Brain microvascular endothelial cell (primary cell): ENCODE data around the gene TLR5.

Source experiments
- DNase-seq: peaks from one replicate; pipeline ENCODE4 v3.0.0-alpha.2; 2020
- H3K27ac ChIP-seq: fragments of 250-450 bp; sonication (Bioruptor Pico); 2 replicates; pipeline ENCODE4 v1.5.1; 2020; ENCODE audit warnings: mild to moderate bottlenecking, moderate library complexity
- H3K27me3 ChIP-seq: fragments of 250-450 bp; sonication (Bioruptor Pico); replicated peaks from 2 replicates; pipeline ENCODE4 v1.5.1; 2020; ENCODE audit warnings: mild to moderate bottlenecking
- H3K36me3 ChIP-seq: fragments of 250-450 bp; sonication (Bioruptor Pico); replicated peaks from 2 replicates; pipeline ENCODE4 v1.5.1; 2020; ENCODE audit warnings: mild to moderate bottlenecking
- H3K4me3 ChIP-seq: 2 replicates; pipeline ENCODE4 v1.5.1; 2011; ENCODE audit warnings: low read depth, mild to moderate bottlenecking, control low read depth, low read length, moderate library complexity
- CTCF ChIP-seq: IDR thresholded peaks from 2 replicates; pipeline ENCODE4 v1.5.1; 2011; ENCODE audit warnings: low read depth, mild to moderate bottlenecking, moderate library complexity, low read length, control low read depth, inconsistent platforms; ENCODE audit errors: missing control alignments
- in situ Hi-C: cut with HindIII; loops from 2 replicates; pipeline ENCODE4 v1.10.0; 2017; ENCODE audit warnings: low sequenced_read_pairs, low pct_ligation_motif_present

TLR5 gene

DNA sequence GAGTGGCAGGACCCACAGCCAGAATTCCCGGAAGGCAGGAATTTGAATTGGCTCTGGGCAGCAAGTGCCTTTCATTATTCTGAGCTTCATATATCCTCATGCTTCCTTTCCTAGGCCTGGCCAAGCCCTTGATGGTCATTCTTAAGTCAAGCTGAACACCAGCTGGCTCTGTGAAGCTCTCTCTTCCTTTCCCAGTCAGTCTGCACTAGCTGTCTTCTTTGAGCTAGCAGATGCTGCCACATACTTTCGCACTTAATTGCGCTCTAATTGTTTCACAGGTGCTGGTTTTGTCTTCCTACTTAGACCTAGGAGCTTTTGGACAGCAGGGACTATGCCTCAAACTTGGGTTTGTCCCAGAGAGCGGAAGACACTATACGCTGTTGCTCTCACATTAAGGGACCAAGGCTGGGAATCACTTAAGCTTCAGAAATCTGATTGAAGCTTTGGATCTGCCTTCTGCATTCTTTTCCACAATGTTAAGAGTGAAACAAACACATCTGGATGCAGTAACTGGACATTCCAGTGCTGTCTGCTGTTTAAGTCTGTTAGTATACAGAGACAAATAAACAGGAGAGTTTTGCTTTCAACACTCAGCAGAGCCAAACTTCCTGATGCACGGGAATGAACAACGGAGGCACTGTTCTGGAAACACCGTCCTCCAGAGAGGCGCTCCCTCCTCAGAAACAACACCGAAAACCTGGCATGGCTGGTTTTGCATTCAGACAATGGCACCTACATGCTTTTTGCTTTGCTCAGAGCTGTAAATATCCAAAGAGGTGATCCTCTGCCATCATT lies 2.2 kb downstream of the TLR5 start:
- Histone ChIP-seq H3K4me3 (no peak overlapping the region), H3K36me3 (no peaks in the 10 kb centered on the region), H3K27me3 (peaks cover 2% of the 10 kb centered on the region), H3K27ac (no peak overlapping the region)
- TF ChIP-seq CTCF, result no peak
- in situ Hi-C loops, result no loop called here
- DNase-seq, result no peak

GRCh38 chr1:223137455-223138085 lies 5.5 kb downstream of the TLR5 start:
- no peaks in the 10 kb centered on the region for H3K36me3 ChIP-seq
- no peak overlapping the region for H3K27ac ChIP-seq
- TF ChIP-seq CTCF, result no peak
- in situ Hi-C loops, result no loop called here
- peaks cover 4% of the 10 kb centered on the region for H3K27me3 ChIP-seq
- no peak overlapping the region for H3K4me3 ChIP-seq
- no peak for DNase-seq

DNA sequence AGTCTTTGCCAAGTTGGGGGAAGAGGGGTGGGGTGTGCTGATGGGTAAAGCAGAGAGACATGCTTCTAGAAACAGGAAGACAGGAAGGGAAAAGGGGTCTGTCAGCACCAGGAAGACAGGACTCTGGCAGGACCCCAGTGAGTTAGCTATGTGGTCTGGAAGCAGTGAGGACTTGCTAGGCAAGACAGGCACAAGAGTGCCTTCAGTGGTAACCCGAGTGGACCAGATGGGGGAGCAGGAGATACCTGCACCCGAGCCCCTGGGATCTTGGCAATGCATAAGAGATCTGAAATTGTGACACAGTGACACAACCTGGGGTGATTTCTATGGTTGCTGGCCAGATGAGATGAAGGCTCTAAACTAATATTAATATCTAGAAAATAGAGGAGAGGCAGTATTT lies 7.0 kb downstream of the TLR5 start:
- Histone ChIP-seq H3K27ac (no peak overlapping the region), H3K27me3 (peaks cover 4% of the 10 kb centered on the region), H3K4me3 (no peak overlapping the region), H3K36me3 (no peaks in the 10 kb centered on the region)
- in situ Hi-C loops, result no loop called here
- no peak for TF ChIP-seq CTCF
- no peak for DNase-seq

GRCh38 chr1:223135176-223135942 lies 7.7 kb downstream of the TLR5 start:
- Histone ChIP-seq H3K27me3 (peaks cover 4% of the 10 kb centered on the region), H3K27ac (no peak overlapping the region), H3K4me3 (no peak overlapping the region), H3K36me3 (no peaks in the 10 kb centered on the region)
- no peak for TF ChIP-seq CTCF
- peak; percentile 40 for DNase-seq
- in situ Hi-C loops, result no loop called here

GRCh38 chr1:223133824-223134435 lies 9.1 kb downstream of the TLR5 start:
- peaks cover 6% of the 10 kb centered on the region for H3K27me3 ChIP-seq
- peak overlapping the region; percentile 45 for H3K4me3 ChIP-seq
- H3K27ac ChIP-seq, result no peak overlapping the region

More at GRCh38 chr1:223133824-223134435, 9.1 kb downstream of the TLR5 start:
- H3K36me3 ChIP-seq, result no peaks in the 10 kb centered on the region
- DNase-seq, result peak; percentile 66
- peak; percentile 96 for TF ChIP-seq CTCF
- in situ Hi-C loops, result no loop called here
